HG03159 (cell line): ENCODE results near the gene SLC50A1.

Experiments used
- ATAC-seq: cut with Tn5 transposase; IDR thresholded peaks from one replicate; pipeline ENCODE4 v1.9.1; 2021; ENCODE audit warnings: mild to moderate bottlenecking, moderate library complexity; ENCODE audit not compliant: unreplicated experiment

SLC50A1 gene

GRCh38 chr1:155169541-155169940, 33.9 kb downstream of the SLC50A1 start:
- ATAC-seq: no peak

GRCh38 chr1:155170101-155170785, 34.6 kb downstream of the SLC50A1 start:
- no peak for ATAC-seq

- ATAC-seq: no peak
Measured at GRCh38 chr1:155170806-155171205, 35.2 kb downstream of the SLC50A1 start.

- ATAC-seq: peak; percentile 20
Measured at GRCh38 chr1:155171836-155172731, 36.4 kb downstream of the SLC50A1 start.

- peak; percentile 63 for ATAC-seq
Measured at GRCh38 chr1:155172732-155173477, 37.3 kb downstream of the SLC50A1 start, which contains the start of gene KRTCAP2. TSS of gene KRTCAP2 (minus strand) at chr1:155173304. CDS start at chr1:155173224, 80 bp downstream.

GRCh38 chr1:155173478-155174323, 38.0 kb downstream of the SLC50A1 start, which contains the start of gene TRIM46:
TSS of gene TRIM46 (plus strand) at chr1:155173849. CDS start at chr1:155173967, 118 bp downstream.
- no peak for ATAC-seq

- ATAC-seq: no peak
Measured at GRCh38 chr1:155174324-155175280, 39.0 kb downstream of the SLC50A1 start.

- ATAC-seq: no peak
Measured at GRCh38 chr1:155175281-155175926, 39.8 kb downstream of the SLC50A1 start.

GRCh38 chr1:155175927-155176371, 40.3 kb downstream of the SLC50A1 start:
- no peak for ATAC-seq

GRCh38 chr1:155176544-155177071, 41.0 kb downstream of the SLC50A1 start:
- ATAC-seq: no peak

- no peak for ATAC-seq
Measured at GRCh38 chr1:155177192-155177917, 41.7 kb downstream of the SLC50A1 start.

- ATAC-seq: no peak
Measured at GRCh38 chr1:155177918-155178281, 42.2 kb downstream of the SLC50A1 start.

- no peak for ATAC-seq
Measured at GRCh38 chr1:155178441-155179111, 42.9 kb downstream of the SLC50A1 start.

GRCh38 chr1:155179112-155180031, 43.7 kb downstream of the SLC50A1 start:
- ATAC-seq: no peak

GRCh38 chr1:155181371-155182051, 45.9 kb downstream of the SLC50A1 start:
- ATAC-seq: no peak
